ENCODE measurements around the gene PDPN. TPM values are rescaled to one million over a fixed set of nuclear protein-coding genes. Genes with fewer than 3 reads are reported as not detected.

Gene PDPN
- total RNA-seq, 2 experiments from 2014 or later, result not detected

- Histone ChIP-seq H3K4me3 (ENCODE audit: low read length) (no peak overlapping the region), H3K27ac (ENCODE audit: low read depth in 1 of 2, low read length in 2 of 2) (no peak overlapping the region), H3K36me3 (ENCODE audit: insufficient read depth, low read length) (no peaks in the 10 kb centered on the region), H3K9me3 (ENCODE audit: control insufficient read depth in 1 of 2, insufficient read depth in 1 of 2, low read length in 2 of 2) (no peaks in the 10 kb centered on the region), H3K27me3 (ENCODE audit: control insufficient read depth in 1 of 2, insufficient read depth in 2 of 2, low read length in 2 of 2) (peaks cover 0 to 3% of the 10 kb centered on the region in 2 experiments), H3K4me1 (ENCODE audit: insufficient read depth, low read length) (no peaks in the 10 kb centered on the region)
- no peaks in the 10 kb centered on the region for H3K36me3 Mint-ChIP-seq (ENCODE audit: low read depth)
- ATAC-seq (ENCODE audit: poor library complexity), result no peak
- peaks cover 10% of the 10 kb centered on the region for H3K27me3 Mint-ChIP-seq
- H3K4me3 Mint-ChIP-seq, result no peak overlapping the region
- TF ChIP-seq CTCF (IDR thresholded peaks at IDR 0.05), result no peak
- no peak for DNase-seq
- no peaks in the 10 kb centered on the region for H3K9me3 Mint-ChIP-seq
- H3K27ac Mint-ChIP-seq, result no peak overlapping the region
- CTCF ChIA-PET, result no interaction called here
- intact Hi-C loops (cut with DNase I, micrococcal nuclease), result no loop called here
- POLR2A ChIA-PET, result no interaction called here
- H3K4me1 Mint-ChIP-seq (ENCODE audit: low read depth), result no peaks in the 10 kb centered on the region
Measured at GRCh38 chr1:13541435-13542215, 42.0 kb upstream of the PDPN start.

GRCh38 chr1:13543451-13544220, 40.0 kb upstream of the PDPN start:
- intact Hi-C loops (cut with DNase I, micrococcal nuclease), result no loop called here
- no peak for ATAC-seq (ENCODE audit: poor library complexity)
- no peak overlapping the region for H3K4me3 Mint-ChIP-seq
- no peaks in the 10 kb centered on the region for H3K4me1 Mint-ChIP-seq (ENCODE audit: low read depth)
- no peaks in the 10 kb centered on the region for H3K36me3 ChIP-seq (ENCODE audit: insufficient read depth, low read length)
- H3K9me3 ChIP-seq (ENCODE audit: control insufficient read depth in 1 of 2, insufficient read depth in 1 of 2, low read length in 2 of 2), result no peaks in the 10 kb centered on the region
- peaks cover 16% of the 10 kb centered on the region for H3K27me3 Mint-ChIP-seq
- H3K4me1 ChIP-seq (ENCODE audit: insufficient read depth, low read length), result no peaks in the 10 kb centered on the region
- no peak overlapping the region for H3K27ac Mint-ChIP-seq
- no peaks in the 10 kb centered on the region for H3K9me3 Mint-ChIP-seq
- ChIA-PET POLR2A (no interaction called here), CTCF (no interaction called here)
- H3K27ac ChIP-seq (ENCODE audit: low read depth in 1 of 2, low read length in 2 of 2), result no peak overlapping the region
- peaks cover 0 to 3% of the 10 kb centered on the region in 2 experiments for H3K27me3 ChIP-seq (ENCODE audit: control insufficient read depth in 1 of 2, insufficient read depth in 2 of 2, low read length in 2 of 2)
- H3K4me3 ChIP-seq (ENCODE audit: low read length), result no peak overlapping the region
- no peak for TF ChIP-seq CTCF (IDR thresholded peaks at IDR 0.05)
- DNase-seq, result no peak
- H3K36me3 Mint-ChIP-seq (ENCODE audit: low read depth), result no peaks in the 10 kb centered on the region

GRCh38 chr1:13544221-13544556, 39.4 kb upstream of the PDPN start:
- Mint-ChIP-seq H3K9me3 (no peaks in the 10 kb centered on the region), H3K4me1 (ENCODE audit: low read depth) (no peaks in the 10 kb centered on the region), H3K36me3 (ENCODE audit: low read depth) (no peaks in the 10 kb centered on the region), H3K4me3 (no peak overlapping the region), H3K27me3 (peaks cover 20% of the 10 kb centered on the region), H3K27ac (no peak overlapping the region)
- DNase-seq, result no peak
- H3K4me1 ChIP-seq (ENCODE audit: insufficient read depth, low read length), result no peaks in the 10 kb centered on the region
- no peaks in the 10 kb centered on the region for H3K9me3 ChIP-seq (ENCODE audit: control insufficient read depth in 1 of 2, insufficient read depth in 1 of 2, low read length in 2 of 2)
- no peak overlapping the region for H3K27ac ChIP-seq (ENCODE audit: low read depth in 1 of 2, low read length in 2 of 2)
- ChIA-PET CTCF (no interaction called here), POLR2A (no interaction called here)
- intact Hi-C loops (cut with DNase I, micrococcal nuclease), result no loop called here
- no peak for TF ChIP-seq CTCF (IDR thresholded peaks at IDR 0.05)
- H3K27me3 ChIP-seq (ENCODE audit: control insufficient read depth in 1 of 2, insufficient read depth in 2 of 2, low read length in 2 of 2), result peaks cover 0 to 3% of the 10 kb centered on the region in 2 experiments
- no peak overlapping the region for H3K4me3 ChIP-seq (ENCODE audit: low read length)
- no peaks in the 10 kb centered on the region for H3K36me3 ChIP-seq (ENCODE audit: insufficient read depth, low read length)
- no peak for ATAC-seq (ENCODE audit: poor library complexity)

All from CD4-positive, alpha-beta T cell (primary cell).